Body of pancreas (tissue), 4 donors: ENCODE results near the gene DCT. TPM values are rescaled to one million over a fixed set of nuclear protein-coding genes. Genes with fewer than 3 reads are reported as not detected.

Experiments
- ATAC-seq: fragments of 150-250 bp; one replicate; pipeline ENCODE4 v1.9.1; 2016
- DNase-seq, 4 donors: peaks; one replicate each; pipeline ENCODE4 v3.0.0-alpha.2; 2019
- H3K27ac ChIP-seq, 4 donors: fragments of 200-600 bp; sonication (generic); 1 replicate in 3 of 4; 2 replicates in 1 of 4; pipeline versions ENCODE4 v1.5.1 to v1.6.1; 2016 to 2019; ENCODE audit warnings: mild to moderate bottlenecking in 1 of 4, mixed read lengths in 1 of 4, moderate library complexity in 1 of 4
- H3K27me3 ChIP-seq, 2 donors: fragments of 200-600 bp; sonication (generic); one replicate each; pipeline ENCODE4 v1.6.0; 2016; ENCODE audit warnings: mild to moderate bottlenecking in 1 of 2
- H3K36me3 ChIP-seq, 2 donors: fragments of 200-600 bp; sonication (generic); replicated peaks in 1 of 2; 2 replicates each; pipeline ENCODE4 v1.5.1; 2016; ENCODE audit warnings: low read depth in 2 of 2; ENCODE audit not compliant: insufficient read depth in 1 of 2
- H3K4me1 ChIP-seq: fragments of 200-600 bp; sonication (generic); one replicate; pipeline ENCODE4 v1.6.0; 2016
- H3K4me3 ChIP-seq, 2 donors: fragments of 200-600 bp; sonication (generic); 1 replicate in 1 of 2; 2 replicates in 1 of 2; pipeline ENCODE4 v1.5.1; 2016 to 2019
- H3K9me3 ChIP-seq, 3 donors: fragments of 200-600 bp; sonication (generic); 1 replicate in 2 of 3; 2 replicates in 1 of 3; pipeline ENCODE4 v1.5.1; 2016
- POLR2A ChIP-seq, 3 donors: fragments of 450-650 bp; IDR thresholded peaks; one replicate each; pipeline ENCODE4 v1.6.1; 2016; ENCODE audit warnings: antibody characterized with exemption in 3 of 3, mild to moderate bottlenecking in 2 of 3
- WGBS, 2 donors: methylation state at CpG; one replicate each; pipeline ENCODE4 v1.1.5; 2017; 5-methylcytosine and 5-hydroxymethylcytosine counted together
- intact Hi-C: fragments of 100-400 bp; cut with DNase I; formaldehyde crosslinking; loops from one replicate; pipeline ENCODE4 v1.15.1; 2023
- total RNA-seq, 2 donors: library from RNA; depleted of rRNA; stranded (reverse); fragments of >200 nt; gene quantifications; one replicate each; pipeline ENCODE4 v1.1.0, GENCODE V29; 2016
- TF ChIP-seq, protein P1 (sequence below), 7 experiments: fragments of 450-650 bp in 4 of 7; fragments of 200-600 bp in 3 of 7; sonication (generic) in 3 of 7; IDR thresholded peaks; one replicate each; pipeline ENCODE4 v1.5.1; 2016 to 2019; ENCODE audit warnings: antibody characterized with exemption in 7 of 7

Gene DCT
- total RNA-seq, 2 donors from 2014 or later = 0.33 to 0.78 TPM

DNA sequence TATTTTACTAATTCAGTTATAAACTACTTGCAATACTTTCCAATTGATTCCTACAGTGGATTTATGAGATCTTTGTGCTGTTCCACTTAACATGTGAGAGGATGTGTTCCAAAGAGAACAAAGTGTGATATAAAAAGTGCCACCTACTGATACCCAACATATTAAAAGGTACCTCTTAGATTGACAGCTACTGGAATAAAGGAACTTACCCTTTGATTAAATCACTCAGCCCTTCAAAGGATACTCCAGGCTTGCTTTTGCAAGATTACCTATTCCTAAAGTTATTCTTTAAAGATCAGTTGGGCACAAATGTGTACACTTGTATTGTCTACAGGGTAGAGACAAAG, 65.9 kb downstream of the DCT start:
- H3K9me3 ChIP-seq = no peaks in the 10 kb centered on the region
- TF ChIP-seq, protein P1, sequence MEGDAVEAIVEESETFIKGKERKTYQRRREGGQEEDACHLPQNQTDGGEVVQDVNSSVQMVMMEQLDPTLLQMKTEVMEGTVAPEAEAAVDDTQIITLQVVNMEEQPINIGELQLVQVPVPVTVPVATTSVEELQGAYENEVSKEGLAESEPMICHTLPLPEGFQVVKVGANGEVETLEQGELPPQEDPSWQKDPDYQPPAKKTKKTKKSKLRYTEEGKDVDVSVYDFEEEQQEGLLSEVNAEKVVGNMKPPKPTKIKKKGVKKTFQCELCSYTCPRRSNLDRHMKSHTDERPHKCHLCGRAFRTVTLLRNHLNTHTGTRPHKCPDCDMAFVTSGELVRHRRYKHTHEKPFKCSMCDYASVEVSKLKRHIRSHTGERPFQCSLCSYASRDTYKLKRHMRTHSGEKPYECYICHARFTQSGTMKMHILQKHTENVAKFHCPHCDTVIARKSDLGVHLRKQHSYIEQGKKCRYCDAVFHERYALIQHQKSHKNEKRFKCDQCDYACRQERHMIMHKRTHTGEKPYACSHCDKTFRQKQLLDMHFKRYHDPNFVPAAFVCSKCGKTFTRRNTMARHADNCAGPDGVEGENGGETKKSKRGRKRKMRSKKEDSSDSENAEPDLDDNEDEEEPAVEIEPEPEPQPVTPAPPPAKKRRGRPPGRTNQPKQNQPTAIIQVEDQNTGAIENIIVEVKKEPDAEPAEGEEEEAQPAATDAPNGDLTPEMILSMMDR (IDR thresholded peaks at IDR 0.05) = no peak
- no peak for TF ChIP-seq POLR2A (IDR thresholded peaks at IDR 0.05)
- no peaks in the 10 kb centered on the region for H3K4me1 ChIP-seq
- H3K36me3 ChIP-seq = no peaks in the 10 kb centered on the region
- DNase-seq = no peak
- H3K27me3 ChIP-seq = no peaks in the 10 kb centered on the region
- H3K27ac ChIP-seq = no peak overlapping the region
- intact Hi-C loops = no loop called here
- H3K4me3 ChIP-seq = no peak overlapping the region
- no peak for ATAC-seq

- whole genome bisulfite sequencing, 2 donors = 64 to 68% methylated on average over 3 of the region's 3 CpGs
- H3K27me3 ChIP-seq = no peaks in the 10 kb centered on the region
- no peaks in the 10 kb centered on the region for H3K4me1 ChIP-seq
- intact Hi-C loops = no loop called here
- ATAC-seq (no peak), DNase-seq (no peak)
- H3K4me3 ChIP-seq = no peak overlapping the region
- H3K36me3 ChIP-seq = no peaks in the 10 kb centered on the region
- no peaks in the 10 kb centered on the region for H3K9me3 ChIP-seq
- no peak for TF ChIP-seq POLR2A (IDR thresholded peaks at IDR 0.05)
- TF ChIP-seq, protein P1 (IDR thresholded peaks at IDR 0.05) = no peak
- H3K27ac ChIP-seq = no peak overlapping the region
Observed at GRCh38 chr13:94412870-94413597, 66.4 kb downstream of the DCT start.

- no peak for ATAC-seq
- intact Hi-C loops = no loop called here
- DNase-seq = no peak
- WGBS, 2 donors = 52 to 61% methylated on average over 3 of the region's 3 CpGs
- Histone ChIP-seq H3K27me3 (no peaks in the 10 kb centered on the region), H3K27ac (no peak overlapping the region), H3K36me3 (no peaks in the 10 kb centered on the region), H3K4me1 (no peaks in the 10 kb centered on the region), H3K4me3 (no peak overlapping the region), H3K9me3 (no peaks in the 10 kb centered on the region)
- TF ChIP-seq, protein P1 (IDR thresholded peaks at IDR 0.05) = no peak
- no peak for TF ChIP-seq POLR2A (IDR thresholded peaks at IDR 0.05)
Observed at GRCh38 chr13:94411747-94412146, 67.7 kb downstream of the DCT start.

GRCh38 chr13:94408314-94409036, 71.0 kb downstream of the DCT start:
- no peaks in the 10 kb centered on the region for H3K4me1 ChIP-seq
- ATAC-seq (no peak), DNase-seq (no peak)
- 74 to 83% methylated on average over 7 of the region's 7 CpGs for WGBS, 2 donors
- no peak for TF ChIP-seq POLR2A (IDR thresholded peaks at IDR 0.05)
- TF ChIP-seq, protein P1 (IDR thresholded peaks at IDR 0.05) = no peak
- intact Hi-C loops = no loop called here
- H3K4me3 ChIP-seq = no peak overlapping the region
- H3K27me3 ChIP-seq = no peaks in the 10 kb centered on the region
- no peaks in the 10 kb centered on the region for H3K9me3 ChIP-seq
- H3K36me3 ChIP-seq = no peaks in the 10 kb centered on the region
- no peak overlapping the region for H3K27ac ChIP-seq
